Ascending aorta (tissue), 2 donors: ENCODE results near the gene KANSL1. TPM values are rescaled to one million over a fixed set of nuclear protein-coding genes. Genes with fewer than 3 reads are reported as not detected.

ENCODE experiments used
- DNase-seq, 2 donors: peaks; one replicate each; pipeline ENCODE4 v3.0.0-alpha.2; 2019; ENCODE audit warnings: low spot score in 2 of 2
- H3K27ac ChIP-seq, 2 donors: fragments of 200-600 bp; sonication (generic); one replicate each; pipeline ENCODE4 v1.5.1; 2016 to 2017; ENCODE audit warnings: mild to moderate bottlenecking in 1 of 2
- H3K27me3 ChIP-seq: fragments of 200-600 bp; sonication (generic); one replicate; pipeline ENCODE4 v1.5.1; 2017
- H3K36me3 ChIP-seq, 2 donors: fragments of 200-600 bp; sonication (generic); one replicate each; pipeline ENCODE4 v1.5.1; 2016
- H3K4me1 ChIP-seq, 2 donors: fragments of 200-600 bp; sonication (generic); one replicate each; pipeline ENCODE4 v1.5.1; 2016 to 2017; ENCODE audit warnings: mild to moderate bottlenecking in 1 of 2
- H3K4me3 ChIP-seq, 2 donors: fragments of 200-600 bp; sonication (generic); one replicate each; pipeline ENCODE4 v1.5.1; 2016 to 2017; ENCODE audit warnings: mild to moderate bottlenecking in 1 of 2
- H3K9me3 ChIP-seq, 2 donors: fragments of 200-600 bp; sonication (generic); one replicate each; pipeline ENCODE4 v1.5.1; 2016
- intact Hi-C: fragments of 100-400 bp; cut with DNase I; formaldehyde crosslinking; loops from one replicate; pipeline ENCODE4 v1.15.1; 2023
- total RNA-seq: library from RNA; depleted of rRNA; stranded (reverse); fragments of >200 nt; gene quantifications from one replicate; pipeline ENCODE4 v1.1.0, GENCODE V29; 2016
- TF ChIP-seq, protein P1 (sequence below), 3 experiments: fragments of 200-600 bp in 2 of 3; fragments of 450-650 bp in 1 of 3; sonication (generic) in 2 of 3; IDR thresholded peaks; one replicate each; pipeline ENCODE4 v1.5.1; 2016 to 2019; ENCODE audit warnings: antibody characterized with exemption in 3 of 3, mild to moderate bottlenecking in 1 of 3, moderate library complexity in 1 of 3

KANSL1 gene
- total RNA-seq, 1 donor from 2014 or later, result 53.5 TPM

DNA sequence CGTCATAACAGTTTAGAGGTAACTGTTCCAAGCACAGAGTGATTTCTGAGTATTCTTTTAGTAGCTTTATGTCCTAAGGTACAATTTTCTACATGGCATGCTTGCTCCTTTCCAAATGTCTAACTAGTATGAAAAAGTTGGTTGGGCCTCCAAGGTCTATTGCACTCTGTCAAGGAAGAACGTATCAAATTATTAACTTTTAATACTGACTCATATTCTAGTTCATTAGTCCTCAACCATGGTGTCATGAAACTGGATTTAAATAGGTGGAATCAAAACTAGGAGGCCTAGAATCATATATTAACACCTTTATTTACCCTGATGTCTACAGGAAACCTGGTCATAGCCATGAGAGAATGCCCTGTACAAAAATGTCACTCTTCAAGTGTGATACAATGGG lies 132.8 kb downstream of the KANSL1 start:
- TF ChIP-seq, protein P1, sequence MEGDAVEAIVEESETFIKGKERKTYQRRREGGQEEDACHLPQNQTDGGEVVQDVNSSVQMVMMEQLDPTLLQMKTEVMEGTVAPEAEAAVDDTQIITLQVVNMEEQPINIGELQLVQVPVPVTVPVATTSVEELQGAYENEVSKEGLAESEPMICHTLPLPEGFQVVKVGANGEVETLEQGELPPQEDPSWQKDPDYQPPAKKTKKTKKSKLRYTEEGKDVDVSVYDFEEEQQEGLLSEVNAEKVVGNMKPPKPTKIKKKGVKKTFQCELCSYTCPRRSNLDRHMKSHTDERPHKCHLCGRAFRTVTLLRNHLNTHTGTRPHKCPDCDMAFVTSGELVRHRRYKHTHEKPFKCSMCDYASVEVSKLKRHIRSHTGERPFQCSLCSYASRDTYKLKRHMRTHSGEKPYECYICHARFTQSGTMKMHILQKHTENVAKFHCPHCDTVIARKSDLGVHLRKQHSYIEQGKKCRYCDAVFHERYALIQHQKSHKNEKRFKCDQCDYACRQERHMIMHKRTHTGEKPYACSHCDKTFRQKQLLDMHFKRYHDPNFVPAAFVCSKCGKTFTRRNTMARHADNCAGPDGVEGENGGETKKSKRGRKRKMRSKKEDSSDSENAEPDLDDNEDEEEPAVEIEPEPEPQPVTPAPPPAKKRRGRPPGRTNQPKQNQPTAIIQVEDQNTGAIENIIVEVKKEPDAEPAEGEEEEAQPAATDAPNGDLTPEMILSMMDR (IDR thresholded peaks at IDR 0.05), result no peak
- no peaks in the 10 kb centered on the region for H3K4me1 ChIP-seq
- no peak for DNase-seq
- no peaks in the 10 kb centered on the region for H3K27me3 ChIP-seq
- no peak overlapping the region for H3K27ac ChIP-seq
- intact Hi-C loops, result no loop called here
- H3K4me3 ChIP-seq, result no peak overlapping the region
- H3K9me3 ChIP-seq, result no peaks in the 10 kb centered on the region
- peaks cover 11 to 23% of the 10 kb centered on the region in 2 donors for H3K36me3 ChIP-seq

DNA sequence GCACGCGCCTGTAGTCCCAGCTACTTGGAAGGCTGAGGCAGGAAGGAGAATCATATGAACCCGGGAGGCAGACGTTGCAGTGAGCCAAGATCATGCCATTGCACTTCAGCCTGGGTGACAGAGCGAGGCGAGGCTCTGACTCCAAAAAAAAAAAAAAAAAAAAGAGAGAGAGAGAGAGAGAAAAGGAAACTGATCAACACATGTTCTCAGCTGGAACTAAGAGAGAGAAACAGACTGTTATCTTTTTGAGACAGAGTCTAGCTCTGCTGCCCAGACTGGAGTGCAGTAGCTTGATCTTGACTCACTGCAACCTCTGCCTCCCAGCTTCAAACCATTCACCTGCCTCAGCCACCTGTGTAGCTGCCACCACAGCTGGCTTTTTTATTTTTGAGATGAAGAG lies 133.7 kb downstream of the KANSL1 start:
- H3K9me3 ChIP-seq, result no peaks in the 10 kb centered on the region
- no peaks in the 10 kb centered on the region for H3K4me1 ChIP-seq
- no peak overlapping the region for H3K27ac ChIP-seq
- intact Hi-C loops, result no loop called here
- H3K36me3 ChIP-seq, result peaks cover 5 to 15% of the 10 kb centered on the region in 2 donors
- no peak overlapping the region for H3K4me3 ChIP-seq
- TF ChIP-seq, protein P1 (IDR thresholded peaks at IDR 0.05), result no peak
- H3K27me3 ChIP-seq, result no peaks in the 10 kb centered on the region
- no peak for DNase-seq

DNA sequence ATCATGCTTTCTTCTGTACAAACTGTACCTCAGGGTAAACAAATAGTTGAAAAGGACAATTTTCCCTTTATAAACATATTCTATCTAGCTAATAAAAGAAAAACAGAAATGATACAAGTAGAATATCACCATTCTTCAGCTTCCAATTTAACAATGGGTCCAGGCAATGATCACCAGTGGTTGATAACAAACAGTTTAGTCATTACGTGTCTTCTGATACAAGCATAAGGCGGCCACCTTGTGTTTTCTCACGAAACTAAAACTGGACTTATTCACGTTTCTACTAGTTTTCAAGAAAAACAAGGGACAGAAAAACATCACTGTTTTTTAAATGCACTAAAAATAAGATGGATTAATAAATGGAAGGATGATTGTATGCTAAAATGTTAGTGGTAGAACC lies 135.9 kb downstream of the KANSL1 start:
- H3K27ac ChIP-seq, result no peak overlapping the region
- TF ChIP-seq, protein P1 (IDR thresholded peaks at IDR 0.05), result no peak
- intact Hi-C loops, result no loop called here

DNA sequence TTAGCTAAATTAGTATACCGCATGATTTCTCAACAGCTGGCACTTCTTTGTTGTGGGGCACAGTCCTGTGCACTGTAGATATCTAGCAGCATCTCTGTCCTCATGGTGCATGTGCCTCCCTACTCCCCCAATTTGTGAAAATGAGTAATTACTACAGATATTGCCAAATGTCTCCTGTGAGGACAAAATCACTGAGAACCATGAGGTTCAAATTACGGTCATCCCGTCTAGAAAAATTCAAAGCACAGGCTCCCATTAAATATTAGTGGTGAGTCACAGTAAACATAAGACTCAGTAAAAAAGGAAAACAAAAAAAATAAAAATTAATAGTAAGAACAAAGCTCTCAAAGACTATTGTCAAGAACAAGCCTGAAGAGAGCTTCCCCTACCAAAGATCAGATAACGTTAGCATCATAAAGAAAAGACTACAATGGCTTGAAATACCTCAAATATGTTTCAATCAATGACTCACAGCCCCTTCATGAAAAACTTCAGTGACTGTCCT lies 136.4 kb downstream of the KANSL1 start:
- intact Hi-C loops, result no loop called here
- no peak for DNase-seq
- Histone ChIP-seq H3K27ac (no peak overlapping the region), H3K4me3 (no peak overlapping the region), H3K4me1 (no peaks in the 10 kb centered on the region), H3K27me3 (no peaks in the 10 kb centered on the region), H3K9me3 (no peaks in the 10 kb centered on the region), H3K36me3 (peaks cover 5 to 8% of the 10 kb centered on the region in 2 donors)
- TF ChIP-seq, protein P1 (IDR thresholded peaks at IDR 0.05), result no peak

More for the DNA sequence above, 135.9 kb downstream of the KANSL1 start:
- Histone ChIP-seq H3K9me3 (no peaks in the 10 kb centered on the region), H3K36me3 (peaks cover 5 to 8% of the 10 kb centered on the region in 2 donors), H3K27me3 (no peaks in the 10 kb centered on the region), H3K4me3 (no peak overlapping the region), H3K4me1 (no peaks in the 10 kb centered on the region)
- no peak for DNase-seq

DNA sequence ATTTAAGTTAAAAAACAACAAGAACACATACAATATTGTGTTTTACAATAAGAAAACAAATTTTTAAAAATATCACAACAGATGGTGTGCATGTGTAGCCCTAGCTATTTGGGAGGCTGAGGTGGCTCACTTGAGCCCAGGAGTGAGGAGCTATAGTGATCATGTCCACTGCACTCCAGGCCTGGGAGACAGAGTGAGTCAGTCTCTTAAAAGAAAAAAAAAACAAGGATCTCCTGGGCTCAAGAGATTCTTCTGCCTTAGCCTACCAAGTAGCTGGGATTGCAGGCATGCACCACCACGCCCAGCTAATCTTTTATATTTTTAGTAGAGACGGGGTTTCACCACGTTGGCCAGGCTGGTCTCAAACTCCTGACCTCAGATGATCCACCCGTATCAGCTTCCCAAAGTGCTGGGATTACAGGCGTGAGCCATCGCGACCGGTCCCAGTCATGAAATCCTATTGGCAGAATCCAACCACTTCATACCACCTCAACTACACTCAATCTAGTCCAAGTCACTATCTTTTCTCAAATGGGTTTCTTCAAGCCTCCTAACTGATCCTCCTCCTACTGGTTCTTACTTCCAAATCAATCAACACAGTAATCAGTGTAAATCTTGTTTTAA lies 139.2 kb downstream of the KANSL1 start:
- no peaks in the 10 kb centered on the region for H3K9me3 ChIP-seq
- no peak overlapping the region for H3K4me3 ChIP-seq
- no peaks in the 10 kb centered on the region for H3K4me1 ChIP-seq
- peaks cover 13 to 22% of the 10 kb centered on the region in 2 donors for H3K36me3 ChIP-seq
- no peaks in the 10 kb centered on the region for H3K27me3 ChIP-seq
- intact Hi-C loops, result no loop called here
- TF ChIP-seq, protein P1 (IDR thresholded peaks at IDR 0.05), result no peak
- no peak overlapping the region for H3K27ac ChIP-seq
- DNase-seq, result no peak
